ENCODE data around the gene PGD. TPM values are rescaled to one million over a fixed set of nuclear protein-coding genes. Genes with fewer than 3 reads are reported as not detected.

The PGD gene
- total and polyA plus RNA-seq, 2 of the 13 experiments (the other 11 are each of a cell fraction or from before 2014, with no cell fraction given) = 64.8 to 210 TPM

- CTCF ChIA-PET (ENCODE audit: low intra/inter-chr PET ratio, low total read pairs) = no interaction called here
- Histone ChIP-seq H3K79me2 (ENCODE audit: insufficient read depth, low read length) (peaks cover 28% of the 10 kb centered on the region), H3K4me2 (ENCODE audit: low read depth, low read length) (peak overlapping the region; percentile 97), H3K9ac (ENCODE audit: insufficient read depth, low read depth, low read length) (no peak overlapping the region), H3K36me3 (replicated peaks in 1 of 2; ENCODE audit: control insufficient read depth in 1 of 2, insufficient read depth in 2 of 2, low read length in 2 of 2) (peaks cover 6 to 28% of the 10 kb centered on the region in 2 experiments; a peak in 4 of 5 replicates), H3K4me3 (replicated peaks in 1 of 3; ENCODE audit: insufficient read depth in 1 of 3, low read depth in 2 of 3, low read length in 3 of 3) (no peak overlapping the region), H3K9me3 (ENCODE audit: low read length) (no peaks in the 10 kb centered on the region), H4K20me1 (ENCODE audit: insufficient read depth, low read length) (no peaks in the 10 kb centered on the region), H3K4me1 (ENCODE audit: insufficient read depth, low read length) (peaks cover 33% of the 10 kb centered on the region), H3K27me3 (ENCODE audit: control insufficient read depth in 1 of 2, insufficient read depth in 2 of 2, low read length in 2 of 2) (no peaks in the 10 kb centered on the region), H3K27ac (ENCODE audit: extremely low read length, insufficient read depth, low read length) (no peak overlapping the region), H2AFZ (ENCODE audit: low read length) (no peak overlapping the region)
- in situ Hi-C loops (cut with HindIII; ENCODE audit: extremely low pct_ligation_motif_present, low pct_unique_long_range_greater_than_20kb) (no loop called here), intact Hi-C loops (cut with micrococcal nuclease; ENCODE audit: unreplicated experiment) (no loop called here)
- DNase-seq (ENCODE audit: low spot score) (peak; percentile 39), ATAC-seq (no peak), FAIRE-seq (no peak)
- POLR2A ChIA-PET = interaction anchor here (4.4 kb wide), 1 partner anchor 13 kb away, joined by 65 read pairs; no protein-coding TSS in a partner anchor
- no TSS peak for BruUV-seq (replicated peaks)
- 61% methylated on average over 1 of the region's 1 CpG for WGBS (ENCODE audit: low lambda C conversion rate)
- TF ChIP-seq SAP130 (CRISPR knock-in tag; IDR thresholded peaks at IDR 0.05; ENCODE audit: low read depth) (0 out of 2 replicates have a peak, but pooled peaks have one; percentile 27), CENPBD1 (CRISPR knock-in tag; IDR thresholded peaks at IDR 0.05; ENCODE audit: borderline replicate concordance, low read depth) (no peak)
These were observed 2.4 kb downstream of the PGD start for GRCh38 chr1:10401281-10401680.

- DNase-seq (ENCODE audit: low spot score) = no peak
- intact Hi-C loops (cut with micrococcal nuclease; ENCODE audit: unreplicated experiment) = no loop called here
- BruUV-seq (replicated peaks) = no TSS peak
- H2AFZ ChIP-seq (ENCODE audit: low read length) = no peak overlapping the region
- no peak overlapping the region for H3K9ac ChIP-seq (ENCODE audit: insufficient read depth, low read depth, low read length)
- H3K27me3 ChIP-seq (ENCODE audit: control insufficient read depth in 1 of 2, insufficient read depth in 2 of 2, low read length in 2 of 2) = no peaks in the 10 kb centered on the region
- H4K20me1 ChIP-seq (ENCODE audit: insufficient read depth, low read length) = no peaks in the 10 kb centered on the region
- in situ Hi-C loops (cut with HindIII; ENCODE audit: extremely low pct_ligation_motif_present, low pct_unique_long_range_greater_than_20kb) = no loop called here
- no peak overlapping the region for H3K4me3 ChIP-seq (replicated peaks in 1 of 3; ENCODE audit: insufficient read depth in 1 of 3, low read depth in 2 of 3, low read length in 3 of 3)
- H3K36me3 ChIP-seq (replicated peaks in 1 of 2; ENCODE audit: control insufficient read depth in 1 of 2, insufficient read depth in 2 of 2, low read length in 2 of 2) = peaks cover 14 to 43% of the 10 kb centered on the region in 2 experiments
- peaks cover 28% of the 10 kb centered on the region for H3K79me2 ChIP-seq (ENCODE audit: insufficient read depth, low read length)
- H3K4me2 ChIP-seq (ENCODE audit: low read depth, low read length) = no peak overlapping the region
- WGBS (ENCODE audit: low lambda C conversion rate) = 96% methylated on average over 9 of the region's 9 CpGs
- no peak overlapping the region for H3K27ac ChIP-seq (ENCODE audit: extremely low read length, insufficient read depth, low read length)
- no peaks in the 10 kb centered on the region for H3K9me3 ChIP-seq (ENCODE audit: low read length)
- CTCF ChIA-PET (ENCODE audit: low intra/inter-chr PET ratio, low total read pairs) = no interaction called here
- TF ChIP-seq CREB1 (IDR thresholded peaks at IDR 0.05) = peak; percentile 51; the same call in 1 of the 2 replicates
- no peak for TF ChIP-seq CREB1 (CRISPR knock-in tag; IDR thresholded peaks at IDR 0.05)
- TF ChIP-seq ZBTB33 (CRISPR knock-in tag; IDR thresholded peaks at IDR 0.05) = peak; percentile 46; the same call in 1 of the 2 replicates
- no peak for TF ChIP-seq ZNF362 (CRISPR knock-in tag; IDR thresholded peaks at IDR 0.05; ENCODE audit: borderline replicate concordance)
- peak; percentile 79 for TF ChIP-seq ATF7 (IDR thresholded peaks at IDR 0.05)
- TF ChIP-seq ATF7 (CRISPR knock-in tag; IDR thresholded peaks at IDR 0.05) = no peak
- POLR2A ChIA-PET = interaction anchor here (4.4 kb wide), 1 partner anchor 15 kb away, joined by 65 read pairs; no protein-coding TSS in a partner anchor
- FAIRE-seq = no peak
- ATAC-seq = no peak
- peaks cover 26% of the 10 kb centered on the region for H3K4me1 ChIP-seq (ENCODE audit: insufficient read depth, low read length)
These were observed 3.9 kb downstream of the PGD start for GRCh38 chr1:10402729-10403274.
